Peyer's patch (tissue), 4 donors: ENCODE results near the gene ZC3H18. TPM values are rescaled to one million over a fixed set of nuclear protein-coding genes. Genes with fewer than 3 reads are reported as not detected.

Experiments used
- DNase-seq, 3 donors: peaks; one replicate each; pipeline ENCODE4 v3.0.0-alpha.2; 2017 to 2019
- H3K27ac ChIP-seq, 4 donors: fragments of 200-600 bp; sonication (generic); one replicate each; pipeline ENCODE4 v1.5.1; 2016 to 2019
- H3K27me3 ChIP-seq, 2 donors: fragments of 200-600 bp; sonication (generic); one replicate each; pipeline ENCODE4 v1.5.1; 2019
- H3K36me3 ChIP-seq, 3 donors: fragments of 200-600 bp; sonication (generic); one replicate each; pipeline ENCODE4 v1.5.1; 2016 to 2019
- H3K4me1 ChIP-seq, 4 donors: fragments of 200-600 bp; sonication (generic); one replicate each; pipeline ENCODE4 v1.5.1; 2016 to 2019
- H3K4me3 ChIP-seq, 4 donors: fragments of 200-600 bp; sonication (generic); 1 replicate in 3 of 4; 2 replicates in 1 of 4; pipeline ENCODE4 v1.5.1; 2016 to 2019; ENCODE audit warnings: mild to moderate bottlenecking in 1 of 4
- H3K9me3 ChIP-seq, 4 donors: fragments of 200-600 bp; sonication (generic); one replicate each; pipeline ENCODE4 v1.5.1; 2016 to 2019; ENCODE audit warnings: mild to moderate bottlenecking in 1 of 4
- CTCF ChIP-seq, 6 experiments: fragments of 450-650 bp in 4 of 6; fragments of 200-600 bp in 2 of 6; sonication (generic) in 1 of 6; IDR thresholded peaks; one replicate each; pipeline ENCODE4 v1.5.1; 2017 to 2019; ENCODE audit warnings: antibody characterized with exemption in 6 of 6, mild to moderate bottlenecking in 3 of 6, moderate library complexity in 1 of 6
- POLR2A ChIP-seq, 2 donors: fragments of 450-650 bp; IDR thresholded peaks; one replicate each; pipeline ENCODE4 v1.5.1; 2017; ENCODE audit warnings: antibody characterized with exemption in 2 of 2, mild to moderate bottlenecking in 2 of 2, moderate library complexity in 2 of 2
- total RNA-seq, 4 donors: library from RNA; depleted of rRNA; stranded (reverse); fragments of >200 nt; gene quantifications; one replicate each; pipeline ENCODE4 v1.1.0, GENCODE V29; 2016

ZC3H18 gene
- total RNA-seq, 4 donors from 2014 or later, result 22.8 to 47.0 (median 32.9) TPM

- Histone ChIP-seq H3K27ac (no peak overlapping the region), H3K36me3 (peaks cover 0 to 43% (median 0%) of the 10 kb centered on the region in 3 donors), H3K9me3 (no peaks in the 10 kb centered on the region), H3K27me3 (no peaks in the 10 kb centered on the region), H3K4me3 (no peak overlapping the region), H3K4me1 (peaks cover 0 to 22% (median 0%) of the 10 kb centered on the region in 4 donors)
- TF ChIP-seq CTCF (IDR thresholded peaks at IDR 0.05) (no peak), POLR2A (IDR thresholded peaks at IDR 0.05) (no peak)
- DNase-seq, result no peak
Measured at GRCh38 chr16:88657371-88657770, 87.2 kb downstream of the ZC3H18 start.

DNA sequence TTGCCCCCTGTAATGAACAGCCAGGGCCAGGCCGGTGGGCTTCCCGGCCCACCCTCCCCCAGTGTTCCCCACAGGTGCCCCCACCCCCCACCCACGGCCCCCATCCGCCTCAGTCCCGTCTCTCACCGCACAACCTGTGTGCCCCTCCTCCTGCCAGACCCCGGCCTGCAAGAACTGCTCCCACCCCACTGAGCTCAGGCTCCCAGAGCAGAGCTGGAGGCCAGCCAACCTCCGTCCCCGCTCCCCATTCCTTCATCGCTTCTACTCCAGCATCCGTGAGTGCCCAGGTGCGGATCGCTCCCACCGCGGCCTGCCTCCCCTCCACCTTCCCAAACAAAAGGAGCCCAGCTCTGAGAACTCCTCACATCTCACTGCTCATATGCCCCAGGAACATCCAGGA lies 88.5 kb downstream of the ZC3H18 start:
- Histone ChIP-seq H3K27me3 (no peaks in the 10 kb centered on the region), H3K36me3 (peaks cover 0 to 38% (median 0%) of the 10 kb centered on the region in 3 donors), H3K4me1 (peaks cover 0 to 23% (median under 1%) of the 10 kb centered on the region in 4 donors), H3K27ac (no peak overlapping the region), H3K4me3 (no peak overlapping the region), H3K9me3 (no peaks in the 10 kb centered on the region)
- TF ChIP-seq POLR2A (IDR thresholded peaks at IDR 0.05), result no peak
- TF ChIP-seq CTCF (IDR thresholded peaks at IDR 0.05), result no peak
- DNase-seq, result no peak

DNA sequence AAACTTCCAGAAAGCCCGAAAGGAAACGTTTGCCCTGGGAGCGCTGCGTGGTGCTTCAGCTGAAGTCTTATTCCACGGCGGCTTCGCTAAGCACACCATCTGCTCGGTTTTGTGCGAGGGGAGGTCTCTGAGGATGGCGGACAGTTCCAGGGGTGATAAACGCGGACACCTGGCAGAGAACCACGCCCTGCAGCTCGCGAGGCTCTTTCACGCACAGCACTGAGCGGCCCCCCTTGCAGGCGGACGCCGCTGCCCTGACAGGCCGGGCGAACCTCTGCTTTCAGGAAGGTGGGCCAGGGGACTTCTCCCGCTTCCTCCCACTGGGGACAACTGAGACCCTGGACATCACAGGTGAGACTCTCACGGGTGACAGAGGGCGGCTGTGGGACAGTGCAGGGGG lies 89.0 kb downstream of the ZC3H18 start:
- Histone ChIP-seq H3K9me3 (no peaks in the 10 kb centered on the region), H3K36me3 (peaks cover 0 to 36% (median 0%) of the 10 kb centered on the region in 3 donors), H3K27ac (no peak overlapping the region), H3K4me3 (no peak overlapping the region), H3K27me3 (no peaks in the 10 kb centered on the region), H3K4me1 (peaks cover 0 to 28% (median 2%) of the 10 kb centered on the region in 4 donors)
- DNase-seq, result no peak
- TF ChIP-seq CTCF (IDR thresholded peaks at IDR 0.05) (no peak), POLR2A (IDR thresholded peaks at IDR 0.05) (no peak)

GRCh38 chr16:88661468-88661867 lies 91.3 kb downstream of the ZC3H18 start:
- H3K27me3 ChIP-seq, result no peaks in the 10 kb centered on the region
- no peak overlapping the region for H3K27ac ChIP-seq
- DNase-seq, result no peak
- peaks cover 0 to 33% (median 2%) of the 10 kb centered on the region in 4 donors for H3K4me1 ChIP-seq
- no peak overlapping the region for H3K4me3 ChIP-seq
- H3K9me3 ChIP-seq, result no peaks in the 10 kb centered on the region
- TF ChIP-seq POLR2A (IDR thresholded peaks at IDR 0.05) (no peak), CTCF (IDR thresholded peaks at IDR 0.05) (no peak)
- H3K36me3 ChIP-seq, result peaks cover 0 to 16% (median 0%) of the 10 kb centered on the region in 3 donors

DNA sequence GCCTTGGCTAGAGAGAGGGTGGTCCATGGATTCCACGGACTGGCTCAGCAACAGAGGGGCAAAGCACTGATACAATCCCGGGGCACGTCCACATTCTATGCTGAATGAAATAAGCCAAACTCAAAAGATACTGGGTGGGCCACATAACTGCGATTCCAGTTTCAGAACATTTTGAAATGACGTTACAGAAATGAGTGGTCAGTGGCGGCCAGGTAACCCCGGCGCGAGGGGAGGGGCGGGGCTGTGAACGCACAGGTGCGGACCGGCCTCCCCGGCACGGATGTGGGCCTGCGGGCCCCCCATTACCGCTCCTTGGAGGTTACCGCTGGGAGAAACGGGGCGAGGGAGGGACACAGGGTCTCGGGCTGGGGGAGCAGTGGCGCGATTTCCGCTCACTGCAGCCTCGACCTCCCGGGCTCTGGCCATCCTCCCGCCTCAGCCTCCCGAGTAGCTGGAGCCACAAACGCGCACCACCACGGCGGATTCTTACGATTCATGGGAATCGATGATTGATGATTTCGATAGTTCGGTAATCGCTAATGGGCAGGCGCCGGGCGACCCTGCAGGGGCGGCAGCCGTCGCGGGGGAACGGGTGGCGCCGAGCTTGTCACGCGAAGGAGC lies 92.1 kb downstream of the ZC3H18 start:
- Histone ChIP-seq H3K9me3 (no peaks in the 10 kb centered on the region), H3K4me1 (peaks cover 0 to 33% (median 2%) of the 10 kb centered on the region in 4 donors), H3K27me3 (no peaks in the 10 kb centered on the region), H3K27ac (peak overlapping the region; percentile 84 to 96 (median 94)), H3K36me3 (peaks cover 0 to 7% (median 0%) of the 10 kb centered on the region in 3 donors), H3K4me3 (peak overlapping the region; percentile 75 to 98 (median 92))
- TF ChIP-seq POLR2A (IDR thresholded peaks at IDR 0.05) (no peak), CTCF (IDR thresholded peaks at IDR 0.05) (no peak)
- DNase-seq, result peak in 1 of 3 donors; percentile 52
